Stimulated activated CD4-positive, alpha-beta T cell treated with anti-CD3 and anti-CD28 coated beads, Interleukin-4, amount 100 ng/mL, for 4 hours (primary cell): ENCODE results near the gene DLGAP1.
"Not testable (repeated sequence)": the region's sequence is repeated elsewhere in the genome, so short reads cannot be mapped to it uniquely, and the experiment has no call there.

Experiments
- DNase-seq, 2 experiments: peaks; one replicate each; pipeline ENCODE4 v3.0.0-alpha.2; 2020

The DLGAP1 gene

DNA sequence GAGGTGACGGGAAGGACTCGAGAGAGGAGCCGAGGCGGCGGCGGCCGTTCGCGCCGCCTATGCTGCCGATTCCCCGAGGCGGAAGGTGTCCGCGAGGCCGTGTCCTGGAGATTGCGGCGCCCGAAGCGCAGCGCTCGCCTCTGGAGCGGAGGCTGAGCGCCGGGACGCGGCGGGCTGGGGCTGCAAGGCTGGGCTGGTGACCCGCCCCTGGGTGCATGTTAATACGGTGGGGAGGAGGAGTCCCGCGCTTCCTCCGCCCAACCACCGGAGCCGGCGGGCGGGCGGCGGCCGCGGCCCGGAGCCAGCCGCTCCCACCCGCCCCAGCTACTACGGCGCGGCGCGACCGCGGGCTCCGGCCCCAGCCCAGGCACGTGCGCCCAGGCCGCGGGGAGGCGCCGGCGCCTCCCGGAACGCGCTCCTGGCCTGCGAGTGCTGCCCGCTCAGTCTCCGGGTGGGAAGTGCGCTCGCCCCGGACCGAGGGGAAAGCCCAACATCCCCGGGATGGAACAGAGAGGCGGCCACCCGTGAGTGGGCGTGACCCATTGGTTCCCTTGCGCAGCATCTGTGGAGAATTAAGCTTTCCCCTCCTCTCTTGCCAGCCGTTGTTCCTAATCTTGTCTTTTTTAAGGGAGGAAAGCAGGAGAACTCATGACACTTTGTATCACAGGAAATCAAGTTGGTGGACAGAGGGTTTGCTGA is at the start of gene DLGAP1:
Gene DLGAP1, minus strand, starts transcription at position 195 of the 699 bp plus-strand sequence.
- DNase-seq: no peak

DNA sequence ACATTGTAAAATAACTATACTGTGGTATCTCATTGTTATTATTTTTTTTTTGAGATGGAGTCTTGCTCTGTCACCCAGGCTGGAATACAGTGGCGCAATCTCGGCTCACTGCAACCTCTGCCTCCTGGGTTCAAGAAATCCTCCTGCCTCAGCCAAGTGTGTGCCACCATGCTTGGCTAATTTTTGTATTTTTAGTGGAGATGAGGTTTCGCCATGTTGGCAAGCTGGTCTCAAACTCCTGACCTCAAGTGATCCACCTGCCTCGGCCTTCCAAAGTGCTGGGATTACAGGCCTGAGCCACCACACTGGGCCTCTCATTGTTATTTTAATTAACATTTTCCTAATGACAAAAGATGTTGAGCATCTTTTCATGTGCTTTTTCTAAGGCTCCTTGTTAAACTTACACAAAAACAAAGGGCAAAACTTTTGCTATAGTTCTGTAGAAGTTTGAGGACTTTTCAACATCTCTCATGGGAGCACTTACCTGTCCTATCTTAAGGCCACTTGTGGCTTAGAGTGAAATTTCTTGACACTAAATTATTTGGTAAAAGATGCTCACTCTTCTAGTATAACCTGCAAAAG is 39.7 kb upstream of the DLGAP1 start:
- DNase-seq: not testable (repeated sequence)

DNA sequence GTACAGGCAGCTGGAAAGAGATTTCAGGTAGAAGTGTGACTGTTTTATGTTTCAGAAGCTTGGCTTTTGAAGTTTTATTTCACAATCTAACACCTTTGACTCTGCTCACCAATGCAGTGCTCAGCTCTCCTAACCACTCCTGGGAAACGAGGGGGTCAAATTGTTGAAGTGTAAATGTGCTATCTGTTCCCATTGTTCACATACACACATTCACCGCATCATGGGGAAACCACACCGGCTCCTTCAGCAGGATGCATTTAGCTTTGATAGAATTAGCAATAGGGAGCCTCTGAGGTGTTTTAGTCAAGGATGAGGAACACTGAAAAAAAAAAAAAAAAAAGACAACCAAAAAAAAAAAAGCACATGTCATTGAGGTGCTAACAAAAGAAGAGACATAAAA is 13.4 kb upstream of the DLGAP1 start:
- DNase-seq: no peak

GRCh38 chr18:4454537-4455112 is 482 bp downstream of the DLGAP1 start:
- no peak for DNase-seq

GRCh38 chr18:4453874-4454536 is 1.1 kb downstream of the DLGAP1 start:
- no peak for DNase-seq

- no peak for DNase-seq
Observed at GRCh38 chr18:4453567-4453873, 1.6 kb downstream of the DLGAP1 start.

GRCh38 chr18:4450065-4450658 is 4.9 kb downstream of the DLGAP1 start:
- no peak for DNase-seq

- DNase-seq: no peak
Observed at GRCh38 chr18:4445902-4446301, 9.2 kb downstream of the DLGAP1 start.

GRCh38 chr18:4444306-4444705 is 10.8 kb downstream of the DLGAP1 start:
- no peak for DNase-seq

- no peak for DNase-seq
Observed at GRCh38 chr18:4441098-4441497, 14.0 kb downstream of the DLGAP1 start.

DNA sequence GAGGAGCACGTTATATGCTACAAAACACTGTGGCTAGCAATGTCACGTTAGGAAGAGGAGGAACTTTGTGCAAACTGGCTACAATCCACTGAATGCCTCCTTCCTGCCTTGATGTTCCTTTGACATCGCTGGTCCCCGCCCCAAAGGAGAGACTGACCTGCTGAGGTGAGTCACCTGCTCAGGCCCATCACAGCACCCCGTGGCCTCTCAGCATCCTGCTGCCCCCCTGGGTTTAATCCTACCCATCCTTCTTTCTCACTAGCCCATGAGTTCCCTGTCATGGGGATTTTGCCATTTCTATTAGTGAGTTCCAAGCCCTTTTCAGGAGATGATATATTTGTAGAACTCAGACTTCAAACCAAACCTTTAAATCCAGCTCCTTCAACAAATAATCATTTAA is 16.2 kb downstream of the DLGAP1 start:
- no peak for DNase-seq

- no peak for DNase-seq
Observed at GRCh38 chr18:4433717-4434116, 21.4 kb downstream of the DLGAP1 start.

- no peak for DNase-seq
Observed at GRCh38 chr18:4430836-4431235, 24.3 kb downstream of the DLGAP1 start.

DNA sequence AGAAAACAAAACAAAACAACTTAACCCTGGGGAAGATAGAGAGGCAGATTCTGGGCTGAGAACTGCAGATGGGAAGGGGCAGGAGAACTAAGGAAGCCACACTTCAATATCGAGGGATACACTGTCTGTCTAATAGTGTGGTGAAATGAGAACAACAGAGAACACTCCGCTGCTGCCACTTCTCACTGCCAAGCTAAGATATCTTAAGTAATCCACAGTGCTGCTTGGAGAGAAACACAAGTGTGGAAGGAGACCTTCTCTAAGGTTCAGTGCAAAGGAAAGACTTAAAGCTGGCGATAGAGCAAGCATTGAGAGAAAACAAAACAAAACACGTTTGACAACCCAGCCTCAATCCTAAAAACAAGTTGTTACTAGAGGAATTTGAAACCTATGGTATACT is 37.4 kb downstream of the DLGAP1 start:
- DNase-seq: no peak

DNA sequence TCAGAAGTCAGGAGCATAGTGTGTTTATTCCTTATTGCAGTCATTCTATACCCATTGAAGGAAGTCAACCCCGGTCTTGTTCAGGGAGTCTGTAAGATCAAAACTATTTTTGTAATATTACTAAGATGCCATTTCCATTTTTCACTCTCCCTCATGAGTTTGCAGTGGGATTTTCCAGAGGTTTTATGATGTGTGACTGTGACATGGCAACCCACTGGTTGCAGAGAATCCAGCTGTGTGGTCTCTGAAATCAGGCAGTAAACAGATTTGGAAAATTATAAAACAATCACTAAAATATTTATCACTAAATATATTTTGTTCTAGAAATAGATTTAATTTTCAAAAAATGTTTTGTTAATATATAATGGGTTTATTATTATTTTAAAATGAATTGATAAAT is 38.1 kb downstream of the DLGAP1 start:
- DNase-seq: no peak

- no peak for DNase-seq
Observed at GRCh38 chr18:4412286-4412685, 42.8 kb downstream of the DLGAP1 start.

DNA sequence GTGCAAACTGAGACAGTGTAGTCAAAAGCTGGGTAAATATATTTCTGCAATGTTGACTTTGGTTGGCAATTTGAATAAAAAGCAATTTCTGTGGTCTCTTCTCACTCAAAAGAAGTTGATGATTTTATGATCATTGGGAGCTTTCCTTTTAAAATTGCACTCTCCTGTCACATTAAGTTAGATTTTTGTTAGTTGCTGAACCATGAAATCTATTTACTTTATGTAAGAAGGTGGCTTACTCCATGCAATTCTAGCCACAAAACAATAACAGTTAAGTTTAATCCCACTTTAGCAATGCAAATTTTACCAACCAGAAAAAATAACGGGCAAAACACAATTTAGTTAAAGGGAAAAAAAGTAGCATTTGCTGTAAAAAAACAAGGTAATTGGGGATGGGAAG is 48.3 kb downstream of the DLGAP1 start:
- no peak for DNase-seq

DNA sequence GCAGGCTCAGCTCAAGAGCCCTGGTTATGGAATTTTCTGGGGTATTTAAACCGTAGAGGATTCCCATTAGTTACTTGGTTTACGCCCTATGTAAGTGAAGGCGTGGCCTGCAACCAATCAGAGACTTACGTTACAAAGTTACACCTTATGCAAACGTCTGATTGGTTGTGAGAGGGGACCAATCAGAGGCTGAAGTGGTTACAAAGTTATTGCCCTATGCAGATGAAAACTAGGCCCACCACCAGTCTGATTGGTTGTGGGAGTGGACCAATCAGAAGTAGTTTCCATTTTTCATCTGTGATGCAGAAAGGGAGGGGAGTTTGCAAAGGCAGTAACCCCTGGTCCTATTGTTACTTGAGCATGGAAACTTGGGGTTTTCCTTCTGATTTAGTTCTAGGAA is 49.1 kb downstream of the DLGAP1 start:
- DNase-seq: no peak

GRCh38 chr18:4403836-4404235 is 51.3 kb downstream of the DLGAP1 start:
- no peak for DNase-seq

DNA sequence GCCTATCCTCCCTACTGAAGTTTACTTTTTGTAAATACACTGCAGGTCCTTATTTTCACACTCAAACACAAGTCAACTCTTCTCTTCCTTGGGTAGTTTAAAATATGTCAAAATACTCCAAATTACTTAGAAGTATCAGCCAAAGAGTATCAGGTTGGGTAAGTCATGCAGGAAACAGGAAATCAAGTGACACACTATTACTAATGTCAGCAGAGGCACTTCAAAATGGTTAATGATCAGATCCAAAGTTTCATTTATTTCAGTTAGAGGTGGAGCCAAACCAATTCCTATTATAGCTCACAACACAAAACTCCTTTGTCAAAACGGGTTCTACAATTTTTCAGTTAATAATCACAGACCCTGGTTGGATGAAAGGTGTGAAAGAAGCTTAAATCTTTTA is 54.2 kb downstream of the DLGAP1 start:
- DNase-seq: no peak

DNA sequence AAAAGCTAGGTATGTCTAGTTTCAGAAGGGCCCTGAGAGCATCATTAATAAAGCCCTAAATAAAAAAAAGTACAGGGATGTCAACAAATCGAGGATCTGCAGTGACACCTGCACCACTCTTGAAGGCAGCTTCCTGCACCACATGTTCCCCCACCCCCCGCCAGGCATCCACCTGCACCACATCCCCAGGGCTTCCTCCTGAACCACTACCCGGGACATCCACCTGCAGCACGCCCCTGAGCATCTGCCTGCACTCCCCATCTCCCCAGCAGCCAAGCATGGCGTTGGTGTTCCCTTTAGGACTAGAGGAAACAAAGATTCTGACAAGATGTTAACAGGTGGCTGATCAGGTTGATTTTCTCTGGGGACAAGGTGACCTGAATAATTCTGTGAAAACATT is 55.2 kb downstream of the DLGAP1 start:
- DNase-seq: no peak

DNA sequence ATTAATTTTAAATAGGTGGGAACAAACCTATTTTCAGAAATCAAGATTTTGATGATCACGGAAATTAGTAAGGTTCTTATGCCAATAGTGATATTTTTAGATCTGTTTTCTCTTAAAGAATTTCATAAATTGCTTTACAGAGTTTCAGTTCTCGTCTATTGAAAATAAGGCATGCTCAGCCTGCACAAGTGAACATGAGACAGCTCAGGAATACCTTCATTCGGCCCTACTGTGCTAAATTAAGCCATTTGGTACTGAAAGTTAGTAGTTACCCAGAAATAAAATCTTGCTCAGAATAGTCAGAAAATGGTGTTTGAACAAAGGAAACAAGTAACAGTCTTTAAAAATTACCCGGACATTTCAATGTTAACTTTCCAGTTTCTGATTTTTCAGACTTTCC is 60.4 kb downstream of the DLGAP1 start:
- no peak for DNase-seq

- no peak for DNase-seq
Observed at GRCh38 chr18:4391859-4392258, 63.2 kb downstream of the DLGAP1 start.

DNA sequence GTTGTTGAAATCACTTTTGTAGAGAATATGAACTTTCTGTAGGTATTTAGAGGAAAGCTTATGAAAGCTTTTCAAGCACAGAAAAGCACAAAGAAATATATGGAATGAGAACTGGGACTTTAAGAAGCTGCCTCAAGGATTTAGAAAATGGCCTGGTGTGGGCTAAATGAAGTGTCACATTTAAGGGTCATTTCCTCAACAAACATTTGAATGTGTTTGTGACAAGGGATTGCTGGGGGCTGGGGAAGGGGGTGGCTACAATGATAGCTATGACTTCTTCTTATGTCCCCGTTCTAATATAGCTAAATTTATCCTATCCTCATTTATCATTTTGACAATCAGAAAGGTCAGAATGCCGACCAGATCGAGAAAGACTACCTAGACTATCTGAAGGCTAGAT is 69.2 kb downstream of the DLGAP1 start:
- DNase-seq: no peak
